ENCODE results near the gene KRTAP5-8.

DNA sequence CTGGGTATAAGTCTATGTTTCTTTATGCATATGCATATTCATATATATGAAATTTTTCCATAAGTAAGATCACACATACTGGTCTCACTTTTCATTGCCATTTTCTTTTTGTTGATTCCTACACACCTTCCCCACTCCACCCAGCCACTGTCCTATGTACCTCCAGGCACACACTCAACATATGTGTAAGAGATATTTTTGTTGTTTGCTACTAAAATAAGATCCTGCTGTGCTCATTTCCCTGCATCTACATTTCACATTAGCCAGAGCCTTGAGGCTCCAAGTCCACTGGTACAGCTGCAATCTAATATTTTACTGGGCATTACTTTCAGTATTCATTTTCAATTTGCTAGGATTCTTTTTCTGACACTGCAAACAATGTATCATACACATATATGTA lies 19.4 kb downstream of the KRTAP5-8 start:
- TF ChIP-seq, protein P1, sequence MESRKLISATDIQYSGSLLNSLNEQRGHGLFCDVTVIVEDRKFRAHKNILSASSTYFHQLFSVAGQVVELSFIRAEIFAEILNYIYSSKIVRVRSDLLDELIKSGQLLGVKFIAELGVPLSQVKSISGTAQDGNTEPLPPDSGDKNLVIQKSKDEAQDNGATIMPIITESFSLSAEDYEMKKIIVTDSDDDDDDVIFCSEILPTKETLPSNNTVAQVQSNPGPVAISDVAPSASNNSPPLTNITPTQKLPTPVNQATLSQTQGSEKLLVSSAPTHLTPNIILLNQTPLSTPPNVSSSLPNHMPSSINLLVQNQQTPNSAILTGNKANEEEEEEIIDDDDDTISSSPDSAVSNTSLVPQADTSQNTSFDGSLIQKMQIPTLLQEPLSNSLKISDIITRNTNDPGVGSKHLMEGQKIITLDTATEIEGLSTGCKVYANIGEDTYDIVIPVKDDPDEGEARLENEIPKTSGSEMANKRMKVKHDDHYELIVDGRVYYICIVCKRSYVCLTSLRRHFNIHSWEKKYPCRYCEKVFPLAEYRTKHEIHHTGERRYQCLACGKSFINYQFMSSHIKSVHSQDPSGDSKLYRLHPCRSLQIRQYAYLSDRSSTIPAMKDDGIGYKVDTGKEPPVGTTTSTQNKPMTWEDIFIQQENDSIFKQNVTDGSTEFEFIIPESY (IDR thresholded peaks at IDR 0.05): no peak
- TF ChIP-seq RAD21 (IDR thresholded peaks at IDR 0.05): no peak
- TF ChIP-seq, protein P2, sequence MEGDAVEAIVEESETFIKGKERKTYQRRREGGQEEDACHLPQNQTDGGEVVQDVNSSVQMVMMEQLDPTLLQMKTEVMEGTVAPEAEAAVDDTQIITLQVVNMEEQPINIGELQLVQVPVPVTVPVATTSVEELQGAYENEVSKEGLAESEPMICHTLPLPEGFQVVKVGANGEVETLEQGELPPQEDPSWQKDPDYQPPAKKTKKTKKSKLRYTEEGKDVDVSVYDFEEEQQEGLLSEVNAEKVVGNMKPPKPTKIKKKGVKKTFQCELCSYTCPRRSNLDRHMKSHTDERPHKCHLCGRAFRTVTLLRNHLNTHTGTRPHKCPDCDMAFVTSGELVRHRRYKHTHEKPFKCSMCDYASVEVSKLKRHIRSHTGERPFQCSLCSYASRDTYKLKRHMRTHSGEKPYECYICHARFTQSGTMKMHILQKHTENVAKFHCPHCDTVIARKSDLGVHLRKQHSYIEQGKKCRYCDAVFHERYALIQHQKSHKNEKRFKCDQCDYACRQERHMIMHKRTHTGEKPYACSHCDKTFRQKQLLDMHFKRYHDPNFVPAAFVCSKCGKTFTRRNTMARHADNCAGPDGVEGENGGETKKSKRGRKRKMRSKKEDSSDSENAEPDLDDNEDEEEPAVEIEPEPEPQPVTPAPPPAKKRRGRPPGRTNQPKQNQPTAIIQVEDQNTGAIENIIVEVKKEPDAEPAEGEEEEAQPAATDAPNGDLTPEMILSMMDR (IDR thresholded peaks at IDR 0.05; ENCODE audit: low read depth, low read length, missing input control): no peak
- TF ChIP-seq, protein P3, sequence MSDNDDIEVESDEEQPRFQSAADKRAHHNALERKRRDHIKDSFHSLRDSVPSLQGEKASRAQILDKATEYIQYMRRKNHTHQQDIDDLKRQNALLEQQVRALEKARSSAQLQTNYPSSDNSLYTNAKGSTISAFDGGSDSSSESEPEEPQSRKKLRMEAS (IDR thresholded peaks at IDR 0.05): no peak
- no peak for TF ChIP-seq GABPA (IDR thresholded peaks at IDR 0.05 in 1 of 2, conservative IDR thresholded peaks at IDR 0.05 in 1 of 2)
